ENCODE results near the gene THAP4. TPM values are rescaled to one million over a fixed set of nuclear protein-coding genes. Genes with fewer than 3 reads are reported as not detected.

Gene THAP4
- total and polyA plus RNA-seq, 2 of the 13 experiments (the other 11 are each of a cell fraction or from before 2014, with no cell fraction given) = 59.7 to 75.7 TPM

DNA sequence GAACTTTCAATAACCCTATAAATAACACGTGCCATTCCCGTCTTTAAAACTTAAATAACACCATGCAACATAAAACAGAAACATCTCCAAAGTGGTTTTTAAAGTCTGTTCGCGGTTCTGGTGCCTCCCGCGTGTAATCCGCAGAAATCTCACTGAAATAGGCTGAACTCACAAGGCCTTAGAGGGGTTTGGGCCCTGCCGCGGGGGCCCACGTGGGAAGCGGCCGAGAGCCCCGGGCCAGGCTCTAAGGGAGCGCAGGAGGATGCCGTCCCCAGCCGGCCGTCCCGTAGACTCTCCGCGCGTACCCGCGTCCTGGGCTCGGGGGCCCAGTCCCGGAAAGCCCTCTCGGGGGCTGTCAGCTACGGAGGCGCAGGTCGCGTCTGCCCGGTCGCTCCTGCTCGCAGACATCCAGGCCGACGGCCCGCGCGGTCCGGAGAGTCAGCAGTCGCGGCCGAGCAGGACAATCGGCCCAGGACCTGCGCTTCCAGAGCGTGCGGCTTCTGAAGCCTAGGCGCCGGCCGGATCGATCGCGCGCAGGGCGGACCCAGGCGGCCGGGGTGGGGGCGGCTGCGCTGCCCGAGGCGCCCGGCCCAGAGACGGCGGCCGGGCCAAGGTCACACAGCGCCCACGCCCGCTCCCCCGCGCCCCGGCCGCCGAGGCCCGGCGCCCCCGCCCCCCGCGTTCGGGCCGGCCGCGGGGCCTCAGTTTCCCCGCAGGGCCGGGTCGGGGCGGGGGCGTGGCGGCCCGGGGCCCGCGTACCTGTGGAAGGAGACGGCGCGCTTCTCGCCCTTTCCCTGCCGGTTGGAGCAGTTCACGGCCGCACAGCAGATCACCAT, 558 bp downstream of the THAP4 start (continued):
- TF ChIP-seq ZSCAN31 (CRISPR knock-in tag; IDR thresholded peaks at IDR 0.05; ENCODE audit: low read depth) = no peak
- TF ChIP-seq RFXAP (CRISPR knock-in tag; IDR thresholded peaks at IDR 0.05; ENCODE audit: borderline replicate concordance) = peak; percentile 46; the same call in 1 of the 2 replicates
- TF ChIP-seq TCF12 (IDR thresholded peaks at IDR 0.05) = no peak
- TF ChIP-seq TCF12 (CRISPR knock-in tag; IDR thresholded peaks at IDR 0.05) = 0 out of 2 replicates have a peak, but pooled peaks have one; percentile 71
- TF ChIP-seq GATAD2A (CRISPR knock-in tag; IDR thresholded peaks at IDR 0.05) = no peak
- no peak for TF ChIP-seq MAFG (CRISPR knock-in tag; IDR thresholded peaks at IDR 0.05)
- TF ChIP-seq ZNF75D (CRISPR knock-in tag; IDR thresholded peaks at IDR 0.05; ENCODE audit: borderline replicate concordance) = no peak
- TF ChIP-seq ZNF256 (CRISPR knock-in tag; conservative IDR thresholded peaks at IDR 0.05) = no peak
- no peak for TF ChIP-seq PHB2 (IDR thresholded peaks at IDR 0.05; ENCODE audit: partially characterized antibody)
- 0 out of 2 replicates have a peak, but pooled peaks have one; percentile 41 for TF ChIP-seq ZNF746 (CRISPR knock-in tag; IDR thresholded peaks at IDR 0.05)
- peak; percentile 91 for TF ChIP-seq ASH2L (IDR thresholded peaks at IDR 0.05; ENCODE audit: insufficient read length, low read depth, low read length)
- TF ChIP-seq POLR2A (IDR thresholded peaks at IDR 0.05; ENCODE audit: insufficient read depth in 1 of 2, low read depth in 2 of 2, low read length in 2 of 2) = peak in 1 of 2 experiments; percentile 42; a peak in 1 of 4 replicates
- TF ChIP-seq ZNF296 (CRISPR knock-in tag; conservative IDR thresholded peaks at IDR 0.05) = no peak
- peak; percentile 38; the same call in 1 of the 2 replicates for TF ChIP-seq ZMYM4 (CRISPR knock-in tag; IDR thresholded peaks at IDR 0.05)
- TF ChIP-seq ZNF619 (CRISPR knock-in tag; IDR thresholded peaks at IDR 0.05) = no peak
- no peak for TF ChIP-seq SIX4 (CRISPR knock-in tag; IDR thresholded peaks at IDR 0.05)
- peak; percentile 89 for TF ChIP-seq HIVEP1 (CRISPR knock-in tag; IDR thresholded peaks at IDR 0.05)
- TF ChIP-seq ZFP90 (CRISPR knock-in tag; IDR thresholded peaks at IDR 0.05; ENCODE audit: borderline replicate concordance) = 0 out of 2 replicates have a peak, but pooled peaks have one; percentile 62
- TF ChIP-seq, protein P1, sequence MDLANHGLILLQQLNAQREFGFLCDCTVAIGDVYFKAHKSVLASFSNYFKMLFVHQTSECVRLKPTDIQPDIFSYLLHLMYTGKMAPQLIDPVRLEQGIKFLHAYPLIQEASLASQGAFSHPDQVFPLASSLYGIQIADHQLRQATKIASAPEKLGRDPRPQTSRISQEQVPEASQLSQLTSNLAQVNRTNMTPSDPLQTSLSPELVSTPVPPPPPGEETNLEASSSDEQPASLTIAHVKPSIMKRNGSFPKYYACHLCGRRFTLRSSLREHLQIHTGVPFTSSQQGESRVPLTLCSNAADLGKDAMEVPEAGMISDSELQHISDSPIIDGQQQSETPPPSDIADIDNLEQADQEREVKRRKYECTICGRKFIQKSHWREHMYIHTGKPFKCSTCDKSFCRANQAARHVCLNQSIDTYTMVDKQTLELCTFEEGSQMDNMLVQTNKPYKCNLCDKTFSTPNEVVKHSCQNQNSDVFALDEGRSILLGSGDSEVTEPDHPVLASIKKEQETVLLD (CRISPR knock-in tag; IDR thresholded peaks at IDR 0.05; ENCODE audit: low read depth) = no peak
- TF ChIP-seq, protein P2, sequence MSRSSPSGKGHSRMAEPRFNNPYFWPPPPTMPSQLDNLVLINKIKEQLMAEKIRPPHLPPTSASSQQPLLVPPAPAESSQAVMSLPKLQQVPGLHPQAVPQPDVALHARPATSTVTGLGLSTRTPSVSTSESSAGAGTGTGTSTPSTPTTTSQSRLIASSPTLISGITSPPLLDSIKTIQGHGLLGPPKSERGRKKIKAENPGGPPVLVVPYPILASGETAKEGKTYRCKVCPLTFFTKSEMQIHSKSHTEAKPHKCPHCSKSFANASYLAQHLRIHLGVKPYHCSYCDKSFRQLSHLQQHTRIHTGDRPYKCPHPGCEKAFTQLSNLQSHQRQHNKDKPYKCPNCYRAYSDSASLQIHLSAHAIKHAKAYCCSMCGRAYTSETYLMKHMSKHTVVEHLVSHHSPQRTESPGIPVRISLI (CRISPR knock-in tag; IDR thresholded peaks at IDR 0.05; ENCODE audit: borderline replicate concordance) = no peak
- no peak for TF ChIP-seq NR1H2 (CRISPR knock-in tag; IDR thresholded peaks at IDR 0.05; ENCODE audit: borderline replicate concordance, low read depth)
- TF ChIP-seq, protein P3, sequence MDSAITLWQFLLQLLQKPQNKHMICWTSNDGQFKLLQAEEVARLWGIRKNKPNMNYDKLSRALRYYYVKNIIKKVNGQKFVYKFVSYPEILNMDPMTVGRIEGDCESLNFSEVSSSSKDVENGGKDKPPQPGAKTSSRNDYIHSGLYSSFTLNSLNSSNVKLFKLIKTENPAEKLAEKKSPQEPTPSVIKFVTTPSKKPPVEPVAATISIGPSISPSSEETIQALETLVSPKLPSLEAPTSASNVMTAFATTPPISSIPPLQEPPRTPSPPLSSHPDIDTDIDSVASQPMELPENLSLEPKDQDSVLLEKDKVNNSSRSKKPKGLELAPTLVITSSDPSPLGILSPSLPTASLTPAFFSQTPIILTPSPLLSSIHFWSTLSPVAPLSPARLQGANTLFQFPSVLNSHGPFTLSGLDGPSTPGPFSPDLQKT (CRISPR knock-in tag; IDR thresholded peaks at IDR 0.05; ENCODE audit: borderline replicate concordance) = no peak
- TF ChIP-seq ZNF317 (CRISPR knock-in tag; IDR thresholded peaks at IDR 0.05) = peak; percentile 63; the same call in 1 of the 2 replicates
- TF ChIP-seq ZNF792 (CRISPR knock-in tag; IDR thresholded peaks at IDR 0.05) = peak; percentile 71; the same call in 1 of the 2 replicates
- no peak; the same call in 1 of the 2 replicates for TF ChIP-seq ZNF616 (CRISPR knock-in tag; IDR thresholded peaks at IDR 0.05; ENCODE audit: low read depth)
- TF ChIP-seq FOXJ3 (CRISPR knock-in tag; IDR thresholded peaks at IDR 0.05; ENCODE audit: borderline replicate concordance) = no peak
- no peak for TF ChIP-seq SP1 (IDR thresholded peaks at IDR 0.05)
- TF ChIP-seq SP1 (CRISPR knock-in tag; IDR thresholded peaks at IDR 0.05) = no peak
- TF ChIP-seq CENPX (CRISPR knock-in tag; IDR thresholded peaks at IDR 0.05) = no peak
